Activated B cell treated with CpG ODN at 0.5 μM for 24 hours (primary cell): ENCODE data around the gene ETF1. TPM values are rescaled to one million over a fixed set of nuclear protein-coding genes. Genes with fewer than 3 reads are reported as not detected.

Experiments used
- ATAC-seq: fragments of 200-7000 bp; cut with Tn5 transposase; one replicate; pipeline ENCODE4 v1.10.0; 2021; ENCODE audit warnings: low read depth, mild to moderate bottlenecking, moderate library complexity
- CTCF ChIA-PET: fragments of 350-600 bp; sonication (Branson Sonifier 250); formaldehyde crosslinking; loops from one replicate; lab custom pipeline; 2021; ENCODE audit warnings: antibody characterized with exemption; lab: Charles Lee
- POLR2A ChIA-PET: fragments of 350-600 bp; sonication (Branson Sonifier 250); formaldehyde crosslinking; loops from one replicate; lab custom pipeline; 2021; ENCODE audit warnings: antibody characterized with exemption; lab: Charles Lee
- DNase-seq: peaks from one replicate; pipeline ENCODE4 v3.0.0; 2022
- H3K27ac Mint-ChIP-seq: one replicate; pipeline ENCODE4 v1.8.0; 2020; ENCODE audit warnings: mixed read lengths
- H3K27me3 Mint-ChIP-seq: one replicate; pipeline ENCODE4 v1.8.0; 2021; ENCODE audit warnings: mixed read lengths
- H3K36me3 Mint-ChIP-seq: one replicate; pipeline ENCODE4 v1.8.0; 2021; ENCODE audit warnings: low read depth, mixed read lengths
- H3K4me1 Mint-ChIP-seq: one replicate; pipeline ENCODE4 v1.8.0; 2021; ENCODE audit warnings: mixed read lengths
- H3K4me3 Mint-ChIP-seq: one replicate; pipeline ENCODE4 v1.8.0; 2020; ENCODE audit warnings: mild to moderate bottlenecking, mixed read lengths
- H3K9me3 Mint-ChIP-seq: one replicate; pipeline ENCODE4 v1.8.0; 2020; ENCODE audit warnings: mixed read lengths
- CTCF ChIP-seq: fragments of 200-600 bp; IDR thresholded peaks from one replicate; pipeline ENCODE4 v1.8.0; 2022; ENCODE audit warnings: antibody characterized with exemption, mild to moderate bottlenecking
- intact Hi-C: fragments of 100-400 bp; cut with micrococcal nuclease; formaldehyde crosslinking; loops from one replicate; pipeline ENCODE4 v1.15.1; 2024
- total RNA-seq: library from RNA; stranded (reverse); gene quantifications from 2 replicates; pipeline ENCODE4 v1.2.3, GENCODE V29; 2022

The ETF1 gene
- total RNA-seq, 1 donor from 2014 or later, result 99.6 TPM

DNA sequence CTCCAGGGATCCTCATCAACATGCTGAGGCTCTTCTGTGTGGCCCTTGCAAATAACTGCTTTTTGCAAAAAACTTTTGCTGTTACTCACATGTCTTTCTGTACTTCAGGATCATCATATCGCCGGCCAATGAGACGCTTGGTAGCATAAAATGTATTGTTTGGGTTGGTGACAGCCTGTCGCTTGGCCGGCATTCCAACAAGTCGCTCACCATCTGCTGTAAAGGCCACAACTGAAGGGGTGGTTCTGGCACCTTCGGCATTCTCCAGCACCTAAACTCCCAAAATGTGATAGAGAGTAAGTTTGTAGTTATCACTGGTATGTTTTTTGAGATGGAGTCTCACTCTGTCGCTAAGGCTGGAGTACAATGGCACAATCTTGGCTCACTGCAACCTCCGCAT is 27.8 kb upstream of the ETF1 start:
- ChIA-PET POLR2A (no interaction called here), CTCF (no interaction called here)
- no peak for TF ChIP-seq CTCF
- peaks cover 83% of the 10 kb centered on the region for H3K36me3 Mint-ChIP-seq
- intact Hi-C loops, result loop anchor here (10.0 kb wide), 2 partner anchors 1534 to 1604 kb away; partner anchors contain the start of gene CYSTM1
- peaks cover 23% of the 10 kb centered on the region for H3K4me1 Mint-ChIP-seq
- no peaks in the 10 kb centered on the region for H3K9me3 Mint-ChIP-seq
- ATAC-seq, result no peak
- no peaks in the 10 kb centered on the region for H3K27me3 Mint-ChIP-seq
- H3K27ac Mint-ChIP-seq, result no peak overlapping the region
- no peak for DNase-seq
- H3K4me3 Mint-ChIP-seq, result no peak overlapping the region

DNA sequence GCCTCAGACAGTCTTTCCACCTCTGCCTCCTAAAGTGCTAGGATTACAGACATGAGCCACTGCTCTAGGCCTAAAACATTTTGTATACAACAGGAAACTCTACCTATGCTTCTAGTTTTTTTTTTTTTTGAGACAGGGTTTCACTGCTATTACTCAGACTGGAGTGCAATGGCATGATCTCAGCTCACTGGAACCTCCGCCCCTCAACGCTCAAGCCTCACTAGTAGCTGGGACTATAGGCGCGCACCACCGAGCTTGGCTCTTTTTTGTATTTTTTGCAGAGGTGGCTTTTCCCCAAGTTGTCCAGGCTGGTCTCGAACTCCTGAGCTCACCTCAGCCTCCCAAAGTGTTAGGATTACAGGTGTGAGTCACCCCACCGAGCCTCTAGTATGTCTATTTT is 26.7 kb upstream of the ETF1 start:
- no peak overlapping the region for H3K4me3 Mint-ChIP-seq
- intact Hi-C loops, result loop anchor here (10.0 kb wide), 2 partner anchors 1535 to 1605 kb away; partner anchors contain the start of gene CYSTM1
- peaks cover 16% of the 10 kb centered on the region for H3K4me1 Mint-ChIP-seq

GRCh38 chr5:138568061-138568824 is 25.2 kb upstream of the ETF1 start:
- Mint-ChIP-seq H3K9me3 (no peaks in the 10 kb centered on the region), H3K4me1 (peaks cover 6% of the 10 kb centered on the region), H3K27ac (no peak overlapping the region), H3K4me3 (no peak overlapping the region), H3K36me3 (peaks cover 90% of the 10 kb centered on the region), H3K27me3 (no peaks in the 10 kb centered on the region)
- DNase-seq (no peak), ATAC-seq (no peak)
- POLR2A ChIA-PET, result no interaction called here
- intact Hi-C loops, result no loop called here
- no peak for TF ChIP-seq CTCF
- CTCF ChIA-PET, result no interaction called here

More for the DNA sequence above, 26.7 kb upstream of the ETF1 start:
- Mint-ChIP-seq H3K36me3 (peaks cover 87% of the 10 kb centered on the region), H3K27me3 (no peaks in the 10 kb centered on the region), H3K9me3 (no peaks in the 10 kb centered on the region), H3K27ac (no peak overlapping the region)
- no peak for ATAC-seq
- TF ChIP-seq CTCF, result no peak
- ChIA-PET POLR2A (interaction anchor here (0.6 to 0.7 kb wide), 3 partner anchors 17 to 397 kb away, joined by 3 to 4 read pairs (median 3); no protein-coding TSS in a partner anchor), CTCF (no interaction called here)
- no peak for DNase-seq

DNA sequence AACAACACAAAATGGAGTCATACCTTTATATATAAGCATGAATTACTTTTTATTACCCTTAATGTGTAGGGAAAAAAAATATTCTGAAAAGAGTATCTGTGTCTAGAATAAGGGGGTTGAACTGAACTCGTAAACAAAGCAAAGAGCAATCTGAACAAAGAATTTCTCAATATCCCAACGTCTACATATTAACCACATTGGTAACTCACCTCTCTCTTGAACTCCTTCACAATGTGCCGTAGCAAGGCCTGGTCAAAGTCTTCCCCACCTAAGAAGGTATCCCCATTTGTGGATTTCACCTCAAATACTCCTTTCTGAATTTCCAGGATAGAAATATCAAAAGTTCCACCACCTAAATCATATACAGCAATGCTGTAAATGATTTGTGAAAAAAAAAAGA is 23.8 kb upstream of the ETF1 start:
- ChIA-PET CTCF (no interaction called here), POLR2A (interaction anchor here (1.5 kb wide), 1 partner anchor 15 kb away, joined by 12 read pairs; no protein-coding TSS in a partner anchor)
- H3K27me3 Mint-ChIP-seq, result no peaks in the 10 kb centered on the region
- no peak overlapping the region for H3K27ac Mint-ChIP-seq
- TF ChIP-seq CTCF, result no peak
- H3K4me1 Mint-ChIP-seq, result peaks cover 7% of the 10 kb centered on the region
- ATAC-seq (no peak), DNase-seq (no peak)
- no peak overlapping the region for H3K4me3 Mint-ChIP-seq
- H3K9me3 Mint-ChIP-seq, result no peaks in the 10 kb centered on the region
- H3K36me3 Mint-ChIP-seq, result peaks cover 81% of the 10 kb centered on the region
- intact Hi-C loops, result no loop called here

DNA sequence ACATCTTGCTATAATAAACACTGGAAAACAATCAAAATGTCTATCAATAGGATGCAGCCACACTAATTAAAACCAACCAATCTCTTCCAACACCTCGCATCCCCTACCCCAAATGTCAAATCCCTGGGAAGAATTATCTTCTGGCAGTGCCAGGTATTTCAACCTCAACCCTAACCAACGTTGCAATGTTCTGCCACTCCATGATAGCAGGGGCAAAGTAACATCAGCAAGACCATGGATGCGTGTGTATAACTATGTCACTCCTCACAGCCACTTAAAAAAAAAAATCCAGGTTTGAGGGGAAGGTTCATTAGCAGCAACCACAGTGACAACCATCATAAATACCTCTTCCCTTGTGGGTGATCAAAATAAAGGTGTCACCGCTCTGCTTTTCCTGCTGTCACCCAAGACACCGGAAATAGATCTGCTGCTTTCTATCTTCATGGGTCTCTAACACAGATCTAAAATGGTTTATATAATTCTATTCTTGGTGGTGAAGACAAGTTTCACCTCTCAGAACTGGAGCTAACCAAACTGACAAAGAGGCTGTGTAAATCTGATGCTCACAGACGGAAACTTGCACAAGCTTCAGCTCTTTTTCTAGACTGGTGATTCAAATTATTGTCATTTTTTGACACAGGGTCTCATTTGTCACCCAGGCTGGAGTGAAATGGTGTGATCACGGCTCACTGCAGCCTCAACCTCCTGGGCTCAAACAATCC is 22.2 kb upstream of the ETF1 start:
- H3K36me3 Mint-ChIP-seq, result peaks cover 84% of the 10 kb centered on the region
- intact Hi-C loops, result no loop called here
- no peak for TF ChIP-seq CTCF
- POLR2A ChIA-PET, result interaction anchor here (0.7 to 1.6 kb wide), 3 partner anchors 10 to 13 kb away, joined by 3 to 12 read pairs (median 6); partner anchors contain the start of gene HSPA9
- no peak overlapping the region for H3K4me3 Mint-ChIP-seq
- peaks cover 5% of the 10 kb centered on the region for H3K4me1 Mint-ChIP-seq
- no peak for ATAC-seq
- DNase-seq, result no peak
- no peaks in the 10 kb centered on the region for H3K27me3 Mint-ChIP-seq
- H3K9me3 Mint-ChIP-seq, result no peaks in the 10 kb centered on the region
- no peak overlapping the region for H3K27ac Mint-ChIP-seq
- CTCF ChIA-PET, result no interaction called here
